Small intestine (tissue), 7 donors: ENCODE data around the gene TEDDM1. TPM values are rescaled to one million over a fixed set of nuclear protein-coding genes. Genes with fewer than 3 reads are reported as not detected.

ENCODE experiments used
- DNase-seq, 2 donors: peaks; one replicate each; pipeline versions ENCODE4 v3.0.0 to v3.0.0-alpha.2; 2013
- FAIRE-seq: peaks from 2 replicates; lab custom pipeline; 2012; peaks lifted over from hg19 to GRCh38; lab: Jason Lieb, UNC
- H3K27ac ChIP-seq, 3 donors: one replicate each; pipeline ENCODE4 v1.5.1; 2013; ENCODE audit warnings: low read length in 2 of 3, mild to moderate bottlenecking in 2 of 3, control low read depth in 1 of 3, inconsistent platforms in 1 of 3, low read depth in 1 of 3, moderate library complexity in 1 of 3
- H3K27me3 ChIP-seq, 3 donors: one replicate each; pipeline ENCODE4 v1.6.1; 2013; ENCODE audit warnings: low read length in 3 of 3, inconsistent platforms in 1 of 3; ENCODE audit not compliant: control insufficient read depth in 3 of 3, insufficient read depth in 3 of 3
- H3K36me3 ChIP-seq, 3 donors: one replicate each; pipeline ENCODE4 v1.6.1; 2013; ENCODE audit warnings: low read length in 3 of 3, inconsistent platforms in 1 of 3, low read depth in 1 of 3, mild to moderate bottlenecking in 1 of 3, moderate library complexity in 1 of 3; ENCODE audit not compliant: control insufficient read depth in 3 of 3, insufficient read depth in 2 of 3
- H3K4me1 ChIP-seq, 3 donors: one replicate each; pipeline ENCODE4 v1.6.1; 2013; ENCODE audit warnings: low read length in 2 of 3, inconsistent platforms in 1 of 3, low read depth in 1 of 3, mild to moderate bottlenecking in 1 of 3, moderate library complexity in 1 of 3; ENCODE audit not compliant: control insufficient read depth in 3 of 3, insufficient read depth in 2 of 3
- H3K4me3 ChIP-seq, 3 donors: one replicate each; pipeline ENCODE4 v1.5.1; 2013; ENCODE audit warnings: low read length in 3 of 3, control low read depth in 1 of 3, inconsistent platforms in 1 of 3, low read depth in 1 of 3, mild to moderate bottlenecking in 1 of 3, moderate library complexity in 1 of 3
- H3K9me3 ChIP-seq, 2 donors: one replicate each; pipeline ENCODE4 v1.6.1; 2013; ENCODE audit warnings: low read depth in 1 of 2, low read length in 1 of 2; ENCODE audit not compliant: control insufficient read depth in 2 of 2, insufficient read depth in 1 of 2
- WGBS, 3 donors: extraction: QIAGEN DNeasy Blood & Tissue Kit; methylation state at CpG; one replicate each; pipeline ENCODE4 v1.1.7; 2013; 5-methylcytosine and 5-hydroxymethylcytosine counted together
- polyA plus RNA-seq, 4 donors: library from polyadenylated mRNA; stranded (reverse) in 3 of 4; unstranded in 1 of 4; fragments of 200-250 nt in 3 of 4; fragments of 120-200 nt in 1 of 4; gene quantifications; one replicate each; pipeline versions ENCODE4 v1.2.1 to v1.2.3, GENCODE V29; 2013
- donor health status: healthy with polysubstance abuse.
- donor health status: control.
- donor health status: control.
- donor health status: Bipolar disorder and iron deficiency.
- donor health status: healthy.

Gene TEDDM1
- polyA plus RNA-seq, 4 donors = 0.16 TPM; not detected in 3

DNA sequence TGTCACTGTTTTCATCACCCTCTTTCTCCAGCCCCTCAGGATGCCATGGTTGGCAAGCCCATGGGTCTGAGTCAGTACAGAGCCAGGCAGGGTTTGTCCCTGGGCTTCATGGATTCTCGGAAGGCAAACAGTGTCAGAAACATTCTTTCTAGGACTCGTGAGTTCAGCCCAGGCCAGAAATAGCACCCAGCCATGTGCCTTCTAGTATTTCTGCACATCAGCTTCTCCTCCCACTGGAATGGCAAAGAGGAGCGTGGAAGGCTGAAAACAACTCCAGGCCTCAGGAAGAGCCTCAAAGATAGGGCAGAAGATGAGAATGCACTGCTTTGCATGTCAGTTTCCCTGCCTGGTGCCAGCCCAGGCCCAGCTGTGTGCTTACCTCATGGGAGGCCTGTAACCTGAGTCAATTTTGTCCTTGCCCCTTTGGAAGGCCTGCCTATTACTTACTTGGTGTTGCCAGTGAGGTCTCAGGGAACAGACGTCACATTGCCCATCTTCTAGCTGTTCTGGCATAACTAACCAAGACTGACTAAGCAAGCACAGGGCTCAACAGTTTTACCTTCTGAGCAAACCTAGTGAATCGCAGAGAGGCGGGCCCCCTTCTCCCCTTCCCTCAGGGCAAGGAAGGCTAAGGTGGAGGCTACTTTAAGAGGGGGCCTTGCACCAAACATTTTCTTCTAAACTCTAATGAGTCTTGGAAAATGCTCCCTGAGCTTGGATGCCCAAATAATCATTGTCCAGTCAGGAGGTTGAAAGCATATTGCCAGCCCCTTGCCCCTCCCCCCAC is 51.3 kb downstream of the TEDDM1 start:
- Histone ChIP-seq H3K4me1 (no peaks in the 10 kb centered on the region), H3K9me3 (no peaks in the 10 kb centered on the region), H3K4me3 (no peak overlapping the region), H3K27ac (no peak overlapping the region), H3K36me3 (no peaks in the 10 kb centered on the region), H3K27me3 (no peaks in the 10 kb centered on the region)
- WGBS, 3 donors = 88 to 94% (median 93%) methylated on average over 6 of the region's 6 CpGs
- no peak for DNase-seq
- FAIRE-seq = no peak

Other genes with a start within 250 kb of the TEDDM1 start
- gene GLUL, start 8.9 kb downstream of the TEDDM1 start, polyA plus RNA-seq = 100 to 1,000 TPM in 3 of 4 donors, 10 to 100 TPM in 1; 75.8 to 422 (median 153) TPM
- not detected for gene RGSL1, start 49.5 kb upstream of the TEDDM1 start, polyA plus RNA-seq
- gene RNASEL, start 188.6 kb upstream of the TEDDM1 start, polyA plus RNA-seq = 10 to 100 TPM in 1 of 4 donors, 1 to 10 TPM in 3; 4.9 to 20.7 (median 7.2) TPM
- gene RGS16, start 203.7 kb upstream of the TEDDM1 start, polyA plus RNA-seq = 1 to 10 TPM in 2 of 4 donors, under 1 TPM in 2; 0.27 to 2.8 (median 0.88) TPM